H1 (cell line): ENCODE measurements around the gene PCDHB7.

Experiments used
- CEBPB ChIP-seq: IDR thresholded peaks from 2 replicates; pipeline ENCODE4 v1.6.1; 2012; ENCODE audit warnings: low read depth, low read length
- CTCF ChIP-seq, 3 experiments: IDR thresholded peaks; 1 replicate in 2 of 3; 2 replicates in 1 of 3; pipeline versions ENCODE4 v1.5.1 to v1.6.1; 2011; ENCODE audit warnings: low read length in 3 of 3, mild to moderate bottlenecking in 3 of 3, inconsistent platforms in 2 of 3, low read depth in 1 of 3, moderate library complexity in 1 of 3; ENCODE audit not compliant: insufficient read depth in 1 of 3; ENCODE audit errors: control extremely low read depth in 1 of 3
- FOSL1 ChIP-seq: IDR thresholded peaks from 2 replicates; pipeline ENCODE4 v1.6.1; 2011; ENCODE audit warnings: mild to moderate bottlenecking, low read depth, low read length, moderate library complexity; ENCODE audit not compliant: insufficient read depth
- POLR2A ChIP-seq, 2 experiments: IDR thresholded peaks; 1 replicate in 1 of 2; 2 replicates in 1 of 2; pipeline ENCODE4 v1.6.1; 2011; ENCODE audit warnings: low read depth in 2 of 2, low read length in 2 of 2, mild to moderate bottlenecking in 2 of 2; ENCODE audit errors: control extremely low read depth in 1 of 2
- POLR2AphosphoS5 ChIP-seq: IDR thresholded peaks from 2 replicates; pipeline ENCODE4 v1.6.1; 2011; ENCODE audit warnings: low read depth, low read length
- SRF ChIP-seq: IDR thresholded peaks from 2 replicates; pipeline ENCODE4 v1.6.1; 2011; ENCODE audit warnings: mild to moderate bottlenecking, low read depth, low read length, moderate library complexity

GRCh38 chr5:141135718-141136266 lies 36.7 kb upstream of the PCDHB7 start:
- TF ChIP-seq CTCF (IDR thresholded peaks at IDR 0.05; ENCODE audit: control extremely low read depth in 1 of 3, insufficient read depth in 1 of 3, low read depth in 1 of 3, low read length in 3 of 3) (no peak), POLR2A (IDR thresholded peaks at IDR 0.05; ENCODE audit: control extremely low read depth in 1 of 2, low read depth in 2 of 2, low read length in 2 of 2) (no peak), CEBPB (no peak), SRF (no peak), POLR2AphosphoS5 (no peak), FOSL1 (no peak)
